Measurements from ENCODE around the gene SYTL2.

SYTL2 gene

DNA sequence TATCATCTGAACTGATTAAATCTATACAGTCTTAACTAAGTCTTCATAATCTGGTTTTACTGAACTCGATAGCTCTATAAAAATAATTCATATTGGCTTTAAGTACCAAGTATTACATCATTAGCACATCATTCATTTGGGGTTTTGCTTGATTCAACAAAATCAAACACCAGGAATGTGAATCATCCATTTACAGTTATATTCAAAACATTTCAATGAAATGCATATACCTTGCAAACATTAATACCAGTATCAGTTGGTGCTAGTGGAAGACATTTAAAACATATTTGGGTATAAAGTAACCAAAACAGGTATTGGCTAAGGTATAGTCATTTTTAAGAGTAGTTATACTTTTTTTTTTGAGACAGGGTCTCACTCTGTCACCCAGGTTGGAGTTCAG is 112.7 kb downstream of the SYTL2 start:
- H3K4me2 ChIP-seq, result no peak overlapping the region
- no peak overlapping the region for H3K27ac ChIP-seq
- H4K20me1 ChIP-seq (ENCODE audit: insufficient read depth), result no peaks in the 10 kb centered on the region
- H3K4me3 ChIP-seq (IDR thresholded peaks at IDR 0.05; ENCODE audit: insufficient read depth, low read depth, low read length), result no peak overlapping the region
- TF ChIP-seq, protein P1, sequence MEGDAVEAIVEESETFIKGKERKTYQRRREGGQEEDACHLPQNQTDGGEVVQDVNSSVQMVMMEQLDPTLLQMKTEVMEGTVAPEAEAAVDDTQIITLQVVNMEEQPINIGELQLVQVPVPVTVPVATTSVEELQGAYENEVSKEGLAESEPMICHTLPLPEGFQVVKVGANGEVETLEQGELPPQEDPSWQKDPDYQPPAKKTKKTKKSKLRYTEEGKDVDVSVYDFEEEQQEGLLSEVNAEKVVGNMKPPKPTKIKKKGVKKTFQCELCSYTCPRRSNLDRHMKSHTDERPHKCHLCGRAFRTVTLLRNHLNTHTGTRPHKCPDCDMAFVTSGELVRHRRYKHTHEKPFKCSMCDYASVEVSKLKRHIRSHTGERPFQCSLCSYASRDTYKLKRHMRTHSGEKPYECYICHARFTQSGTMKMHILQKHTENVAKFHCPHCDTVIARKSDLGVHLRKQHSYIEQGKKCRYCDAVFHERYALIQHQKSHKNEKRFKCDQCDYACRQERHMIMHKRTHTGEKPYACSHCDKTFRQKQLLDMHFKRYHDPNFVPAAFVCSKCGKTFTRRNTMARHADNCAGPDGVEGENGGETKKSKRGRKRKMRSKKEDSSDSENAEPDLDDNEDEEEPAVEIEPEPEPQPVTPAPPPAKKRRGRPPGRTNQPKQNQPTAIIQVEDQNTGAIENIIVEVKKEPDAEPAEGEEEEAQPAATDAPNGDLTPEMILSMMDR (conservative IDR thresholded peaks at IDR 0.05; ENCODE audit: low read depth, low read length), result no peak
- no peaks in the 10 kb centered on the region for H3K36me3 ChIP-seq (ENCODE audit: insufficient read depth)
- no peaks in the 10 kb centered on the region for H3K27me3 ChIP-seq (ENCODE audit: insufficient read depth, low read depth)
- no peak overlapping the region for H2AFZ ChIP-seq (ENCODE audit: low read depth)
- H3K4me1 ChIP-seq (ENCODE audit: low read depth, poor library complexity, severe bottlenecking), result peaks cover 5% of the 10 kb centered on the region
- H3K9ac ChIP-seq, result no peak overlapping the region
- H3K79me2 ChIP-seq (ENCODE audit: insufficient read depth, low read depth), result no peaks in the 10 kb centered on the region

GRCh38 chr11:85697747-85698146 is 113.2 kb downstream of the SYTL2 start:
- no peaks in the 10 kb centered on the region for H3K79me2 ChIP-seq (ENCODE audit: insufficient read depth, low read depth)
- no peaks in the 10 kb centered on the region for H3K27me3 ChIP-seq (ENCODE audit: insufficient read depth, low read depth)
- H3K27ac ChIP-seq, result no peak overlapping the region
- H3K4me3 ChIP-seq (IDR thresholded peaks at IDR 0.05; ENCODE audit: insufficient read depth, low read depth, low read length), result no peak overlapping the region
- H3K9ac ChIP-seq, result no peak overlapping the region
- no peak overlapping the region for H2AFZ ChIP-seq (ENCODE audit: low read depth)
- TF ChIP-seq, protein P1 (conservative IDR thresholded peaks at IDR 0.05; ENCODE audit: low read depth, low read length), result no peak
- H3K36me3 ChIP-seq (ENCODE audit: insufficient read depth), result no peaks in the 10 kb centered on the region
- peaks cover 5% of the 10 kb centered on the region for H3K4me1 ChIP-seq (ENCODE audit: low read depth, poor library complexity, severe bottlenecking)
- H4K20me1 ChIP-seq (ENCODE audit: insufficient read depth), result no peaks in the 10 kb centered on the region
- H3K4me2 ChIP-seq, result no peak overlapping the region

GRCh38 chr11:85695546-85695945 is 115.4 kb downstream of the SYTL2 start:
- Histone ChIP-seq H3K36me3 (ENCODE audit: insufficient read depth) (no peaks in the 10 kb centered on the region), H3K4me1 (ENCODE audit: low read depth, poor library complexity, severe bottlenecking) (peaks cover 5% of the 10 kb centered on the region), H3K4me2 (no peak overlapping the region), H3K27me3 (ENCODE audit: insufficient read depth, low read depth) (no peaks in the 10 kb centered on the region), H3K4me3 (IDR thresholded peaks at IDR 0.05; ENCODE audit: insufficient read depth, low read depth, low read length) (no peak overlapping the region), H3K27ac (no peak overlapping the region), H3K79me2 (ENCODE audit: insufficient read depth, low read depth) (no peaks in the 10 kb centered on the region), H4K20me1 (ENCODE audit: insufficient read depth) (no peaks in the 10 kb centered on the region), H3K9ac (no peak overlapping the region), H2AFZ (ENCODE audit: low read depth) (no peak overlapping the region)
- TF ChIP-seq, protein P1 (conservative IDR thresholded peaks at IDR 0.05; ENCODE audit: low read depth, low read length), result no peak

GRCh38 chr11:85694385-85694980 is 116.5 kb downstream of the SYTL2 start:
- Histone ChIP-seq H3K27me3 (ENCODE audit: insufficient read depth, low read depth) (no peaks in the 10 kb centered on the region), H3K27ac (no peak overlapping the region)

More at GRCh38 chr11:85694385-85694980, 116.5 kb downstream of the SYTL2 start:
- Histone ChIP-seq H3K79me2 (ENCODE audit: insufficient read depth, low read depth) (no peaks in the 10 kb centered on the region), H3K4me1 (ENCODE audit: low read depth, poor library complexity, severe bottlenecking) (no peaks in the 10 kb centered on the region), H3K4me3 (IDR thresholded peaks at IDR 0.05; ENCODE audit: insufficient read depth, low read depth, low read length) (no peak overlapping the region), H3K36me3 (ENCODE audit: insufficient read depth) (no peaks in the 10 kb centered on the region), H3K4me2 (no peak overlapping the region), H3K9ac (no peak overlapping the region), H4K20me1 (ENCODE audit: insufficient read depth) (no peaks in the 10 kb centered on the region), H2AFZ (ENCODE audit: low read depth) (no peak overlapping the region)
- TF ChIP-seq, protein P1 (conservative IDR thresholded peaks at IDR 0.05; ENCODE audit: low read depth, low read length), result peak; percentile 47
